ENCODE results near the gene ZNF552.

GRCh38 chr19:57771417-57771816 lies 43.3 kb downstream of the ZNF552 start:
- TF ChIP-seq SUZ12 (IDR thresholded peaks at IDR 0.05; ENCODE audit: extremely low read depth, insufficient read depth, insufficient read length): no peak
- no peak for TF ChIP-seq ZNF274 (IDR thresholded peaks at IDR 0.05; ENCODE audit: low read depth, low read length)
- no peak for TF ChIP-seq YY1 (IDR thresholded peaks at IDR 0.05; ENCODE audit: insufficient read depth, insufficient read length)

Measured in NT2/D1 (cell line).